HEK293T (cell line): ENCODE results near the gene ANXA6.
A peak's percentile ranks its signal among the peaks of the same experiment; 100 is the strongest.

Source experiments
- CTCF ChIA-PET: fragments of 350-600 bp; formaldehyde crosslinking; extraction: SDS; loops from one replicate; lab custom pipeline; 2021; ENCODE audit warnings: antibody characterized with exemption, inconsistent platforms; lab: Yijun Ruan, JAX
- POLR2A ChIA-PET: fragments of 350-600 bp; formaldehyde crosslinking; extraction: SDS; loops from one replicate; lab custom pipeline; 2020; ENCODE audit warnings: antibody characterized with exemption, inconsistent platforms; lab: Yijun Ruan, JAX
- DNase-seq: peaks from one replicate; pipeline ENCODE4 v3.0.0; 2012; ENCODE audit warnings: mixed read lengths; ENCODE audit errors: extremely low spot score
- ARNT ChIP-seq: fragments of 450-650 bp; IDR thresholded peaks from 2 replicates; pipeline ENCODE4 v1.6.1; 2017; ENCODE audit warnings: mild to moderate bottlenecking
- BHLHE40 ChIP-seq: fragments of 450-650 bp; IDR thresholded peaks from 2 replicates; pipeline ENCODE4 v1.6.1; 2016; ENCODE audit warnings: mild to moderate bottlenecking, moderate library complexity, borderline replicate concordance
- CTBP1 ChIP-seq: fragments of 450-650 bp; IDR thresholded peaks from 2 replicates; pipeline ENCODE4 v1.6.1; 2016; ENCODE audit warnings: borderline replicate concordance
- ELF4 ChIP-seq: fragments of 450-650 bp; IDR thresholded peaks from 2 replicates; pipeline ENCODE4 v1.6.1; 2017; ENCODE audit warnings: antibody characterized with exemption
- FOXA1 ChIP-seq: fragments of 450-650 bp; IDR thresholded peaks from 2 replicates; pipeline ENCODE4 v1.6.1; 2016; ENCODE audit warnings: mild to moderate bottlenecking
- FOXK2 ChIP-seq: fragments of 450-650 bp; IDR thresholded peaks from 2 replicates; pipeline ENCODE4 v1.6.1; 2016; ENCODE audit warnings: mild to moderate bottlenecking
- FOXM1 ChIP-seq: fragments of 450-650 bp; IDR thresholded peaks from 2 replicates; pipeline ENCODE4 v1.6.1; 2017; ENCODE audit warnings: mild to moderate bottlenecking, borderline replicate concordance
- HDGF ChIP-seq: fragments of 450-650 bp; IDR thresholded peaks from 2 replicates; pipeline ENCODE4 v1.6.1; 2017; ENCODE audit warnings: antibody characterized with exemption, borderline replicate concordance
- L3MBTL2 ChIP-seq: fragments of 450-650 bp; conservative IDR thresholded peaks from 2 replicates; pipeline ENCODE4 v1.6.1; 2016; ENCODE audit warnings: mild to moderate bottlenecking
- LEF1 ChIP-seq: fragments of 450-650 bp; IDR thresholded peaks from 2 replicates; pipeline ENCODE4 v1.6.1; 2017; ENCODE audit warnings: mild to moderate bottlenecking, borderline replicate concordance
- NFRKB ChIP-seq: fragments of 450-650 bp; IDR thresholded peaks from 2 replicates; pipeline ENCODE4 v1.6.1; 2016; ENCODE audit warnings: mild to moderate bottlenecking, moderate library complexity
- SP1 ChIP-seq: fragments of 450-650 bp; IDR thresholded peaks from 2 replicates; pipeline ENCODE4 v1.6.1; 2017
- SUZ12 ChIP-seq: fragments of 450-650 bp; IDR thresholded peaks from 2 replicates; pipeline ENCODE4 v1.6.1; 2016; ENCODE audit warnings: mild to moderate bottlenecking
- TARDBP ChIP-seq: fragments of 450-650 bp; IDR thresholded peaks from 2 replicates; pipeline ENCODE4 v1.6.1; 2016
- ZNF384 ChIP-seq: fragments of 450-650 bp; IDR thresholded peaks from 2 replicates; pipeline ENCODE4 v1.6.1; 2016
- TF ChIP-seq, protein P1 (sequence below): fragments of 450-650 bp; IDR thresholded peaks from 2 replicates; pipeline ENCODE4 v1.6.1; 2016

ANXA6 gene

DNA sequence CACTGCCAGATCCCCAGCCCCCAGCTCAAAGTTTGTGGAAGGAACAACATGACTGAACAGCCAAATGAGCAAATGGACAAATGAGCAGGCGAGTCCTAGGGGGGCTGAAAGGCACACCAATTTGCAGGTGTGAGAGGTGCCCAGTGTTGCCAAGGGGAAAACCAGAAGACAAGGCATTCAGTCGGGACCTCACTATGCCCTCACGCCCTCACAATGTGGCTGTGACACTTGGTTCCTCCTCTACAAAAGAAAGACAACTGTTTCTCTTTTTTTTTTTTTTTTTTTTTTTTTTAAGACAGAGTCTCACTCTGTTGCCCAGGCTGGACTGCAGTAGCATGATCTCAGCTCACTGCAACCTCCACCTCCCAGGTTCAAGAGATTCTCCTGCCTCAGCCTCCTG is 104.7 kb downstream of the ANXA6 start:
- ChIA-PET POLR2A (no interaction called here), CTCF (interaction anchor here (0.7 to 2.7 kb wide), 7 partner anchors 18 to 112 kb away, joined by 3 to 99 read pairs (median 5); partner anchors contain the start of gene TNIP1)
- DNase-seq: no peak
- TF ChIP-seq CTBP1 (no peak), LEF1 (no peak), HDGF (no peak), TARDBP (no peak), SUZ12 (no peak), FOXM1 (no peak), BHLHE40 (no peak)

DNA sequence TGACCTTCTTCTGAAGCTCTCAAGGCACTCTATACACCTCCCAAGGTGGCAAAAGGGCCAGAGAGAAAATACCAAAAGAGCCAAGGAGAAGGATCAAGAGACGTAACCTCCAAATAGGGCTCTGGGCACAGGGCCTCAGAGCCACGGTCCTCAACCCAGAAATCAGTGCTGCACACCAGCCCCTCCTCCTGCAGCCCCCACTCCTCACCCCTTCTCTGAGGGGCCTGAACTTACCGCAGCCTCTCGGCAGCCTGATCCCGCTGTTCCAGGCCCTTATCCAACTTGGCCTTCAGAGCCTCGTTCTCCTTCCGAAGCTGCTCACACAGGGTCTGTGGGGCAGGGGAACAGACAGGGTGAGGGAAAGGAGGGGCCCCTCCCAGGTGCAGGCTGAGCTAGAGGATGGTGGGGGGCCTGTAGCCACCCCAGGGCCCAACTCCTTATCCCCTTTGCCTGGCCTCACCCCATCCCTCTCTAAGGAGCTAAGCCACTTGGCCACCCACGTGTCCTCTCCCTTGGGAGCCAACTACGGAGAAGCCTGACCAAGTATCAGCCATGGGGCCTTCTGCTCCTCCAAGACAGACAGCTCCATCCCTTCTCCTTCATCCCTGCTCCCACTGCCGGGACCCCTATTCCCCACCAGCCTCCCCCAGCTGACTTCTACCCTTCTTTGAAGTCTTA is 105.5 kb downstream of the ANXA6 start:
- DNase-seq: no peak
- CTCF ChIA-PET: interaction anchor here (0.6 to 2.7 kb wide), 19 partner anchors 10 to 177 kb away, joined by 3 to 99 read pairs (median 5); partner anchors contain the start of genes ANXA6 and TNIP1
- TF ChIP-seq FOXM1 (no peak), HDGF (no peak), LEF1 (no peak), L3MBTL2 (no peak), SUZ12 (no peak), TARDBP (no peak), NFRKB (no peak), CTBP1 (no peak), ZNF384 (no peak), BHLHE40 (no peak), FOXK2 (no peak), ARNT (no peak), FOXA1 (no peak), ELF4 (no peak), SP1 (no peak)
- TF ChIP-seq, protein P1, sequence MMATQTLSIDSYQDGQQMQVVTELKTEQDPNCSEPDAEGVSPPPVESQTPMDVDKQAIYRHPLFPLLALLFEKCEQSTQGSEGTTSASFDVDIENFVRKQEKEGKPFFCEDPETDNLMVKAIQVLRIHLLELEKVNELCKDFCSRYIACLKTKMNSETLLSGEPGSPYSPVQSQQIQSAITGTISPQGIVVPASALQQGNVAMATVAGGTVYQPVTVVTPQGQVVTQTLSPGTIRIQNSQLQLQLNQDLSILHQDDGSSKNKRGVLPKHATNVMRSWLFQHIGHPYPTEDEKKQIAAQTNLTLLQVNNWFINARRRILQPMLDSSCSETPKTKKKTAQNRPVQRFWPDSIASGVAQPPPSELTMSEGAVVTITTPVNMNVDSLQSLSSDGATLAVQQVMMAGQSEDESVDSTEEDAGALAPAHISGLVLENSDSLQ: no peak
- POLR2A ChIA-PET: interaction anchor here (0.8 to 1.2 kb wide), 2 partner anchors 65 to 106 kb away, joined by 3 to 4 read pairs; partner anchors contain the start of gene ANXA6

DNA sequence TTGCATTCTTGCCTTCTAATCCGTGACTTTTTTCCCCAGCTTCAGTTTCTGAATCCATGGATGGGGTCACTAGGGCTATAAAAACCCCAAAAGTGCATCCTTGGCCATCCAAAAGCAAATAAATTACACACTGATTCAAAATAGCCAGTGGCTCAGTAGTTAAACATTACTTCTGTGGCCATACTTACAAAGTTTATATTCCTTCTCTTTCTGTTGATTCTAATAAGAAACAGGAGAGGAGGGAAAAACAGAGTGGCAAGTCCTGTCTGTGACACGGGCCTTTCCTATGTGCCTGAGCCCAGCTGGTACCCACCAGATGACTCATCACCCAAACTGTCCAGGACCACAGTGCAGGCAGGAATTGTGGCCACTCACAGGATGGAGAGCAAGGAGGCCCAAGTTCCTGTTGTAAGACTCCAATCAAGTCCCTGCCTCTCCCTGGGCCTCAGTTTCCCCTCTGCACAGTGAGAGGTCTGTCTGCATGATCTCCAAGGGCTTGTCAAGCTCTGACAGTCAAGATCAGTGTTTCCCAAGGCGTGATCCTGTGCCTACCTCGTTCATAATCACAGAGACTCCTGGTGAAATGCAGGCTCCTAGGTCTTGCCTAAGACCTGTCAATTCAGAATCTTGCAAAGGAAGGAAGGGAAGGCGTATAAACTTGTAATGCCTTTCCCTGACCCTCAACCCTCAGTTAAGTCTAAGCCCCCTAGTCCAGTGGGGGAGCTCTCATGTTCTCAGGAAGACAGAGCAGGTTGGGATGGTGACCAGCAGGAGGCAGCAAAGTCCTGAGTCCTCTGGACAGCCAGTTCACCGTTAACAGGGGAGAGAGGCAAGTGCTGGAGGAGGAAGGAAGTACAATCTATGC is 106.3 kb downstream of the ANXA6 start:
- TF ChIP-seq SP1: no peak
- POLR2A ChIA-PET: interaction anchor here (0.8 to 1.2 kb wide), 2 partner anchors 66 to 106 kb away, joined by 3 to 4 read pairs; partner anchors contain the start of gene ANXA6
- DNase-seq: peak; percentile 81
- CTCF ChIA-PET: interaction anchor here (0.5 to 2.7 kb wide), 22 partner anchors 10 to 178 kb away, joined by 3 to 99 read pairs (median 5); partner anchors contain the start of genes ANXA6, CCDC69 and TNIP1
